H1 (cell line): ENCODE data around the gene PHACTR1. TPM values are rescaled to one million over a fixed set of nuclear protein-coding genes. Genes with fewer than 3 reads are reported as not detected.

ENCODE experiments used
- CTCF ChIA-PET: fragments of 300-600 bp; sonication (Branson Sonifier 250); formaldehyde crosslinking; loops from one replicate; lab custom pipeline; 2021; ENCODE audit not compliant: partially characterized antibody; lab: Charles Lee
- POLR2A ChIA-PET: fragments of 300-600 bp; sonication (Branson Sonifier 250); formaldehyde crosslinking; loops from one replicate; lab custom pipeline; 2021; ENCODE audit warnings: inconsistent platforms; ENCODE audit not compliant: partially characterized antibody; lab: Charles Lee
- DNase-seq, 2 experiments: peaks; one replicate each; pipeline versions ENCODE4 v3.0.0 to v3.0.0-alpha.2; 2010 to 2022; ENCODE audit warnings: low spot score in 2 of 2, low read depth in 1 of 2, mixed read lengths in 1 of 2
- FAIRE-seq: peaks from 2 replicates; lab custom pipeline; 2011; peaks lifted over from hg19 to GRCh38; lab: Jason Lieb, UNC
- H2AFZ ChIP-seq: 2 replicates; pipeline ENCODE4 v1.8.1; 2012; ENCODE audit warnings: low read length, inconsistent platforms
- H2AK5ac ChIP-seq: 2 replicates; pipeline ENCODE4 v1.6.1; 2013; ENCODE audit warnings: low read depth, low read length
- H2BK120ac ChIP-seq: replicated peaks from 2 replicates; pipeline ENCODE3; 2013; ENCODE audit warnings: low read depth, low read length, inconsistent platforms
- H2BK12ac ChIP-seq: 2 replicates; pipeline ENCODE4 v1.6.1; 2013; ENCODE audit warnings: low read depth, low read length
- H2BK15ac ChIP-seq: 2 replicates; pipeline ENCODE4 v1.6.1; 2013; ENCODE audit warnings: low read length
- H2BK20ac ChIP-seq: 2 replicates; pipeline ENCODE4 v1.6.1; 2013; ENCODE audit warnings: low read length
- H2BK5ac ChIP-seq: 2 replicates; pipeline ENCODE4 v1.6.1; 2013; ENCODE audit warnings: low read depth, low read length
- H3K14ac ChIP-seq: 2 replicates; pipeline ENCODE4 v1.6.1; 2013; ENCODE audit warnings: inconsistent platforms; ENCODE audit not compliant: insufficient read length
- H3K18ac ChIP-seq: 2 replicates; pipeline ENCODE4 v1.6.1; 2013; ENCODE audit warnings: low read length; ENCODE audit errors: extremely low read depth
- H3K23ac ChIP-seq: 2 replicates; pipeline ENCODE4 v1.6.1; 2013; ENCODE audit warnings: inconsistent platforms; ENCODE audit not compliant: insufficient read length
- H3K23me2 ChIP-seq: 2 replicates; pipeline ENCODE4 v1.6.1; 2013; ENCODE audit warnings: low read depth, low read length
- H3K27ac ChIP-seq: 2 replicates; pipeline ENCODE4 v1.6.1; 2011; ENCODE audit warnings: low read depth, low read length, inconsistent platforms
- H3K27me3 ChIP-seq, 4 experiments: replicated peaks in 1 of 4; 1 replicate in 1 of 4; 2 replicates in 3 of 4; pipeline versions ENCODE4 v1.6.1 to v1.8.1; 2011 to 2013; ENCODE audit warnings: low read length in 3 of 4, mild to moderate bottlenecking in 3 of 4, inconsistent platforms in 2 of 4, mixed read lengths in 2 of 4, moderate library complexity in 1 of 4; ENCODE audit not compliant: control insufficient read depth in 3 of 4, insufficient read depth in 3 of 4; ENCODE audit errors: extremely low read depth in 1 of 4
- H3K36me3 ChIP-seq, 4 experiments: 2 replicates each; pipeline versions ENCODE4 v1.6.1 to v1.8.1; 2011 to 2013; ENCODE audit warnings: mild to moderate bottlenecking in 4 of 4, low read length in 3 of 4, moderate library complexity in 2 of 4, control low read depth in 1 of 4, inconsistent platforms in 1 of 4; ENCODE audit not compliant: insufficient read depth in 4 of 4, control insufficient read depth in 2 of 4
- H3K4ac ChIP-seq: replicated peaks from 2 replicates; pipeline ENCODE3; 2013; ENCODE audit warnings: low read length, low read depth, mixed read lengths, inconsistent platforms; ENCODE audit not compliant: insufficient read length
- H3K4me1 ChIP-seq, 4 experiments: replicated peaks in 1 of 4; 1 replicate in 1 of 4; 2 replicates in 3 of 4; pipeline versions ENCODE4 v1.6.1 to v1.8.1; 2011 to 2013; ENCODE audit warnings: low read length in 3 of 4, inconsistent platforms in 2 of 4, mixed read lengths in 1 of 4; ENCODE audit not compliant: insufficient read depth in 4 of 4, control insufficient read depth in 3 of 4
- H3K4me2 ChIP-seq, 2 experiments: 2 replicates each; pipeline versions ENCODE4 v1.6.1 to v1.8.1; 2011 to 2013; ENCODE audit warnings: low read depth in 2 of 2, low read length in 2 of 2, control low read depth in 1 of 2, inconsistent platforms in 1 of 2, mild to moderate bottlenecking in 1 of 2; ENCODE audit not compliant: insufficient read depth in 1 of 2
- H3K4me3 ChIP-seq, 4 experiments: fragments of 200-600, 300-600 bp in 1 of 4; sonication (generic), shearing (Covaris generic), sonication (Bioruptor Twin) in 1 of 4; 2 replicates each; pipeline versions ENCODE4 v1.5.1 to v1.8.1; 2011 to 2016; ENCODE audit warnings: low read length in 4 of 4, low read depth in 3 of 4, control low read depth in 2 of 4, inconsistent platforms in 2 of 4, mild to moderate bottlenecking in 2 of 4, mixed read lengths in 1 of 4, moderate library complexity in 1 of 4; ENCODE audit not compliant: insufficient read depth in 2 of 4; ENCODE audit errors: extremely low read depth in 1 of 4
- H3K56ac ChIP-seq: replicated peaks from 2 replicates; pipeline ENCODE3; 2013; ENCODE audit warnings: low read depth, mild to moderate bottlenecking, mixed read lengths, low read length, inconsistent platforms; ENCODE audit not compliant: insufficient read length
- H3K79me1 ChIP-seq: 2 replicates; pipeline ENCODE4 v1.6.1; 2013; ENCODE audit warnings: low read depth, low read length, control low read depth
- H3K79me2 ChIP-seq, 2 experiments: 2 replicates each; pipeline versions ENCODE4 v1.6.1 to v1.8.1; 2012 to 2013; ENCODE audit warnings: low read length in 2 of 2, mild to moderate bottlenecking in 2 of 2, inconsistent platforms in 1 of 2; ENCODE audit not compliant: insufficient read depth in 2 of 2, control insufficient read depth in 1 of 2
- H3K9ac ChIP-seq, 4 experiments: replicated peaks in 1 of 4; 1 replicate in 1 of 4; 2 replicates in 3 of 4; pipeline versions ENCODE4 v1.6.1 to v1.8.1; 2011 to 2013; ENCODE audit warnings: low read depth in 3 of 4, low read length in 3 of 4, control low read depth in 2 of 4, mild to moderate bottlenecking in 2 of 4, moderate library complexity in 2 of 4, inconsistent platforms in 1 of 4; ENCODE audit errors: extremely low read depth in 1 of 4
- H3K9me3 ChIP-seq, 2 experiments: 2 replicates each; pipeline versions ENCODE4 v1.6.1 to v1.8.1; 2012 to 2013; ENCODE audit warnings: mild to moderate bottlenecking in 2 of 2, moderate library complexity in 2 of 2, control low read depth in 1 of 2, inconsistent platforms in 1 of 2, low read depth in 1 of 2, low read length in 1 of 2, mixed read lengths in 1 of 2; ENCODE audit not compliant: insufficient read depth in 2 of 2
- H4K20me1 ChIP-seq, 2 experiments: replicated peaks in 1 of 2; 2 replicates each; pipeline versions ENCODE3 to v1.8.1; 2011 to 2013; ENCODE audit warnings: inconsistent platforms in 2 of 2, low read length in 2 of 2, mild to moderate bottlenecking in 1 of 2; ENCODE audit not compliant: insufficient read depth in 2 of 2, control insufficient read depth in 1 of 2
- H4K5ac ChIP-seq: 2 replicates; pipeline ENCODE4 v1.6.1; 2013; ENCODE audit warnings: low read length, low read depth, mixed read lengths, inconsistent platforms; ENCODE audit not compliant: insufficient read length
- H4K8ac ChIP-seq: 2 replicates; pipeline ENCODE4 v1.8.0; 2013; ENCODE audit warnings: mild to moderate bottlenecking, moderate library complexity, low read length, inconsistent platforms; ENCODE audit not compliant: insufficient read depth; ENCODE audit errors: extremely low read depth
- H4K91ac ChIP-seq: replicated peaks from 2 replicates; pipeline ENCODE3; 2013; ENCODE audit warnings: low read length, mixed read lengths, inconsistent platforms; ENCODE audit not compliant: insufficient read length
- KDM4A ChIP-seq: IDR thresholded peaks from one replicate; pipeline ENCODE4 v1.7.1; 2012; ENCODE audit warnings: low read depth, mild to moderate bottlenecking, moderate library complexity, low read length, inconsistent platforms; ENCODE audit not compliant: severe bottlenecking
- WGBS, 2 experiments: shearing (Covaris generic) in 1 of 2; methylation state at CpG; one replicate each; pipeline versions ENCODE4 v1.1.6 to v1.1.7; 2013 to 2015; ENCODE audit warnings: low lambda C conversion rate in 2 of 2, mixed read lengths in 2 of 2, inconsistent platforms in 1 of 2, low coverage in 1 of 2, missing lambda C conversion rate in 1 of 2; ENCODE audit not compliant: insufficient replicate concordance in 2 of 2, insufficient coverage in 1 of 2, insufficient read length in 1 of 2; ENCODE audit errors: extremely low coverage in 1 of 2, missing lambda C conversion rate in 1 of 2; 5-methylcytosine and 5-hydroxymethylcytosine counted together
- polyA plus RNA-seq, 7 experiments: library from polyadenylated mRNA; depleted of rRNA in 3 of 7; stranded (reverse) in 5 of 7; unstranded in 2 of 7; fragments of >200 nt in 5 of 7; fragments of 200-250 nt in 2 of 7; gene quantifications; 1 replicate in 5 of 7; 2 replicates in 1 of 7; 4 replicates in 1 of 7; pipeline versions ENCODE4 v1.2.1 to v1.2.3, GENCODE V29; 2011 to 2013; ENCODE audit warnings: missing spikeins in 2 of 7, mixed read lengths in 2 of 7
- total RNA-seq: library from RNA; stranded (reverse); fragmentation: NEBNext Ultra II Directional; extraction: Animal tissue kit (Norgen Biotek cat#: 25700); gene quantifications from 2 replicates; pipeline ENCODE4 v1.2.1, GENCODE V29; 2021

PHACTR1 gene
- total and polyA plus RNA-seq, 2 of the 8 experiments (the other 6 are each of a cell fraction or from before 2014, with no cell fraction given) = 3.9 to 17.1 TPM

GRCh38 chr6:12927746-12928145, 211.2 kb downstream of the PHACTR1 start:
- no peaks in the 10 kb centered on the region for H3K9me3 ChIP-seq
- no peak overlapping the region for H3K9ac ChIP-seq
- no peak overlapping the region for H3K4me2 ChIP-seq
- no peak overlapping the region for H2BK5ac ChIP-seq
- no peak overlapping the region for H2BK120ac ChIP-seq
- no peak overlapping the region for H3K4ac ChIP-seq
- H2BK20ac ChIP-seq = no peak overlapping the region
- no peak overlapping the region for H3K27ac ChIP-seq
- no peak overlapping the region for H3K18ac ChIP-seq
- H3K79me2 ChIP-seq = no peaks in the 10 kb centered on the region
- no peak overlapping the region for H4K91ac ChIP-seq
- no peaks in the 10 kb centered on the region for H4K20me1 ChIP-seq
- H3K14ac ChIP-seq = no peak overlapping the region
- 89% methylated on average over 5 of the region's 5 CpGs; no CpG with 5 or more reads in 1 of the 2 experiments for WGBS, 2 experiments
- no peak overlapping the region for H3K23ac ChIP-seq
- DNase-seq = no peak
- H3K79me1 ChIP-seq = no peaks in the 10 kb centered on the region
- FAIRE-seq = no peak
- ChIA-PET CTCF (interaction anchor here (1.1 to 5.0 kb wide), 2 partner anchors 17 to 172 kb away, joined by 3 to 23 read pairs; no protein-coding TSS in a partner anchor), POLR2A (no interaction called here)
- no peaks in the 10 kb centered on the region; a peak in 1 of 7 replicates for H3K27me3 ChIP-seq
- H3K4me1 ChIP-seq = peaks cover 0 to 9% (median 4%) of the 10 kb centered on the region in 4 experiments; a peak in 3 of 7 replicates
- H3K23me2 ChIP-seq = no peaks in the 10 kb centered on the region
- no peak overlapping the region for H2BK15ac ChIP-seq
- no peaks in the 10 kb centered on the region for H3K36me3 ChIP-seq
- no peak overlapping the region for H3K56ac ChIP-seq
- H2AK5ac ChIP-seq = no peak overlapping the region
- no peak for TF ChIP-seq KDM4A
- TF ChIP-seq, all 59 proteins: peak for 0
- Histone ChIP-seq H2BK12ac (no peak overlapping the region), H4K5ac (no peak overlapping the region), H3K4me3 (no peak overlapping the region), H2AFZ (no peak overlapping the region), H4K8ac (no peak overlapping the region)
